COR-L47 (cell line): ENCODE results near the gene WHRN.

Experiments
- DNase-seq: peaks from one replicate; lab custom pipeline; 2025; lab: John Stamatoyannopoulos, UW

WHRN gene

GRCh38 chr9:114418053-114418452, 87.2 kb downstream of the WHRN start:
- DNase-seq, result no peak

GRCh38 chr9:114417511-114417910, 87.8 kb downstream of the WHRN start:
- DNase-seq, result no peak

- no peak for DNase-seq
These were observed 88.4 kb downstream of the WHRN start for GRCh38 chr9:114416906-114417305.

GRCh38 chr9:114416290-114416689, 89.0 kb downstream of the WHRN start:
- DNase-seq, result no peak

GRCh38 chr9:114414346-114414745, 90.9 kb downstream of the WHRN start:
- no peak for DNase-seq

- DNase-seq, result no peak
These were observed 91.4 kb downstream of the WHRN start for GRCh38 chr9:114413861-114414301.

GRCh38 chr9:114412048-114412683, 93.1 kb downstream of the WHRN start:
- no peak for DNase-seq

- no peak for DNase-seq
These were observed 93.8 kb downstream of the WHRN start for GRCh38 chr9:114411452-114411851.

- no peak for DNase-seq
These were observed 94.4 kb downstream of the WHRN start for GRCh38 chr9:114410910-114411309.

GRCh38 chr9:114409842-114410241, 95.4 kb downstream of the WHRN start:
- no peak for DNase-seq

- no peak for DNase-seq
These were observed 96.0 kb downstream of the WHRN start for GRCh38 chr9:114409103-114409780.

- DNase-seq, result no peak
These were observed 96.6 kb downstream of the WHRN start for GRCh38 chr9:114408645-114409044.

- no peak for DNase-seq
These were observed 97.4 kb downstream of the WHRN start for GRCh38 chr9:114407889-114408288.

- DNase-seq, result no peak
These were observed 98.8 kb downstream of the WHRN start for GRCh38 chr9:114406441-114406840.

GRCh38 chr9:114405294-114406034, 99.8 kb downstream of the WHRN start:
- DNase-seq, result peak; percentile 61

GRCh38 chr9:114404531-114404930, 100.7 kb downstream of the WHRN start:
- DNase-seq, result no peak

GRCh38 chr9:114403153-114403756, 102.0 kb downstream of the WHRN start:
- DNase-seq, result no peak

GRCh38 chr9:114401344-114401743, 103.9 kb downstream of the WHRN start:
- DNase-seq, result no peak

- no peak for DNase-seq
These were observed 104.5 kb downstream of the WHRN start for GRCh38 chr9:114400772-114401171.

GRCh38 chr9:114400219-114400618, 105.1 kb downstream of the WHRN start:
- no peak for DNase-seq

GRCh38 chr9:114399381-114399780, 105.9 kb downstream of the WHRN start:
- DNase-seq, result no peak

GRCh38 chr9:114397848-114398605, 107.2 kb downstream of the WHRN start:
- DNase-seq, result peak; percentile 93
